ENCODE results near the gene XXYLT1.

The XXYLT1 gene

DNA sequence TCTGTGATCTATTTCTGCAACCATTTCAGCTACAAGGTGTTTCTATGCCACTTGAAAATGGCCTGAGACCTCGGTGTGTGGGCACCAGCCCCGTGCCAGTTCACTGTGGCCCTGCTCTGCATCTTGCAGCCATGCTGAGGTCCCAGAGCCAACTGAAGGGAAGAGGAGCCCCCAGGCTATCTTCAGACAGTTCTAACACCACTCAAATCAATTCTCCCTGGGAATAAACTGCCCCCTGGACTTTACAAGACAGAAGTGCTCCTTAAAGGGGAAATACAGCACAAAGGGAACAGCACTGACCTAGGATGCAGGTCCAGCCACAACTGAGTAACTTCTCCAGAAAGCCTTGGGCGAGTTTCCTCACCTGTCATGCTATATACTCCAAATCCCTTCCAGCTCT is 3.9 kb downstream of the XXYLT1 start:
- DNase-seq (ENCODE audit: low spot score) = no peak

DNA sequence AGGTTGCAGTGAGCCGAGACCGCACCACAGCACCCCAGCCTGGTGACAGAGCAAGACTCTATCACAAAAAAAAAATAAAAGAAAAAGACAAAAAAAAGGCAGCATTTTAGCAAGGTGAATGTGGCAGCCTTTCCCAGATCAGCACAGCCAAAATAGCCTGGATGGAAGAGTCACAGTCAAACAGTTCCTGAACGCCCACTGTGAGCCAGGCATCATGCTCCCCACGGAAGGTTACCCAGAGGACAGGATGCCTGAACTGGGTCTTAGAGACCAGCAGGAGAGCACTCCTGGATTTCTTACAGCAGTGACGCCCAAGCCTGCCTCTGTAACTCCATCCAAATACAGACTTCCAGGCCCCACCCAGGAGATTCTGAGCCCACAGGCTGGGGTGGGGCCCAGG is 4.5 kb downstream of the XXYLT1 start:
- DNase-seq (ENCODE audit: low spot score) = no peak

DNA sequence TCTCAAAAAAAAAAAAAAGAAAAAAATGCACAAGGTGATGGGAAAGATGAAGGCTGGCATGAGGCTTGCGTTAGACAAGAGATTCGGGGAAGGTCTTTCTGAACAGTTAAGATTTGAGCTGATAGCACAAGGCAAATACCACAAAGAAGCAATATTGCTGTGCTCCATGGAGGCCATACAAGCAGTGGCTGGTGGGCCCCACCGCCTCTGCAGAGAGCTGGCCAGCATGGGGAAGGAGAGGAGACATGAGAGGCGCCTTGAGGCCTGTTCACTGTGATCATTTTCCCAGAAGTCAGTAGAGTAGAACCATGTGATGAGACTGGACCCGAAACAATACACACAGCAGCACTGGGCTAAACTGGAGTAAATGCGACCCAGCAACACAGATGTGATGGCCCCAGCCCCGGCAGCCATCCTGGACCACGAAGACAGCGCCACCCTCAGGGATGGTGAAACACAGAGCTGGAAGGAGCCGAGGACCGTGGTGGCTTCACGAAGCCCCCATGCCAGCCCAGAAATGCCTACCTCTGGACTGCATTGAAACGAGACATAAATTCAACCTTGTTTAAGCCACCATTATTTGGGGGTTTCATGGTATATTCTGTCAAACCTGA is 5.5 kb downstream of the XXYLT1 start:
- no peak for DNase-seq (ENCODE audit: low spot score)

DNA sequence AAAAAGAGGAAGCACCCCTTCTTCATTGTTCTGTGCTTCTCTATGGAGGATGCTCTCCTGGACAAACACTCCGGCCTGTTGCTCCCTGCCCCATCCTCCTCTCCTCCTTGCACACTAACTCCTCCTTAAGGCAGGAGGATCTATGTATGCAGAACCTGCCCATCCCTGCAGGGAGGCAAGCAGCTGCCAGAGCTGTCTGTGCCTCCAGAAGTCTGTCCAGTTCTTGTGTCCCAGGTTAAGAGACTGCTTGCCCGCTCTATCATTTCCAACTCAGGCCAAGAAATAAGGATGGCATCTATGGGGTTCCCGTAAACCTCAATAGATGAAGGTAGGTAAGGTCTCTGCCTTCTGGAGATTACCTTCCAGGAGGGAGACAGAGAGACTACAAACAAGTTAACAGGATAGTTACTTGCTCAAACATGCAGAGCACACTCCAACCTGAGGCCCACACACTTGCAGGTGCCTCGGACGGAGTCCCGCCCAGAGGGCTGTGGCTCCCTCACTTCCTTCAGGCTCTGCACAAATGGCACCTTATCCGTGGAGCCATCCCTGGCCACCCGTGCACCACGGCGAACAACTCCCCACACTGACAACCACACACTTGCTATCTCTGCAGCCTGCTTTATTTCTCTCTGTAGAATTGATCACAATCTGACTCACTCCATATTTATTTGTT is 6.9 kb downstream of the XXYLT1 start:
- DNase-seq (ENCODE audit: low spot score) = no peak

DNA sequence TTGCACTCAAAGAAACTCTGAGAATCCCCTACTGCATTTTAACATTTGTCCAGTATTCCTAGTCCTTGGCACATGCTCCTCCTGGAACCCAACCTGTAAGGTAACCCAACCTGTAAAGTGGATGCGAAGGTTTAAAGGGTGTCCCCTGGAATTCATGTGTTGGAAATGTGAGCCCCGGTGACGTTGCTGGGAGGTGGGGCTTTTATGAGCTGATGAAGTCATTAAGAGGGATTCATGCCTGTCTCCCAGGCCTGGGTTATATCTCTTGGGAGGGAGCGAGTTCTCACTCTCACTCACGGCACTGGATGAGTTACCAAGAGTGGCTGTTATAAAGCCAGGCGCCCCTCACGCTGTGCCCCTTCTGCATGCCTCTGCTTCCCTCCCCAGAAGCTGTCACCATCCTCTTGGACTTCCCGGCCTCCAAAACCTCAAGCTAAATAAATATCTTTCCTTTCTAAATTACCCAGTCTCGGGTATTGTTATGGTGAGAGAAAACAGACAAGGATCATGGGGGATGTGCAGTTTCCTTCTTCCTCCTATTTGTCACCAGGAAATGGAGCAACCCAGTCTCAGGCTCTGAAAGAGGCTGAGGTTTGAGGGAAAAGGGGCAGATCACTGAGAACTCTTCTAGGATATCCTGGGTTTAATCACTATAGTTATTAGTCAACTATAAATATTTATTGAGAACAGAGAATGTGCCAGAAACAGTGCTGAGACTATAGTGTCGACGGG is 7.6 kb downstream of the XXYLT1 start:
- no peak for DNase-seq (ENCODE audit: low spot score)

DNA sequence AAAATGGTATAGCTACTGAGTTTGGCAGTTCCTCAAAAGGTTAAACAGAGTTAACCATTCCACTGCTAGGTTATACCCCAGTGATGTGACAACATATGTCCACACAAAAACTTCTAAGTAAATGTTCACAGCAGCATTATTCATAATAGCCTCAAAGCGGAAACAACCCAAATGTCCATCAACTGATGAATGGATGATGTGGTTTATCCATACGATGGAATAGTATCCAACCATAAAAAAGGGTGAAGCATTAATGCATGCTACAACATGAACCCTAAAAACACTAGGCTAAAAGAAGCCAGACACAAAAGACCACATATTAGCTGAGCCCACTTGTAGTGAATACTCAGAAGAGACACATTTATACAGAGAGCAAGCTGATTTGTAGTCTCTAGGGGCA is 9.0 kb downstream of the XXYLT1 start:
- DNase-seq (ENCODE audit: low spot score) = no peak

DNA sequence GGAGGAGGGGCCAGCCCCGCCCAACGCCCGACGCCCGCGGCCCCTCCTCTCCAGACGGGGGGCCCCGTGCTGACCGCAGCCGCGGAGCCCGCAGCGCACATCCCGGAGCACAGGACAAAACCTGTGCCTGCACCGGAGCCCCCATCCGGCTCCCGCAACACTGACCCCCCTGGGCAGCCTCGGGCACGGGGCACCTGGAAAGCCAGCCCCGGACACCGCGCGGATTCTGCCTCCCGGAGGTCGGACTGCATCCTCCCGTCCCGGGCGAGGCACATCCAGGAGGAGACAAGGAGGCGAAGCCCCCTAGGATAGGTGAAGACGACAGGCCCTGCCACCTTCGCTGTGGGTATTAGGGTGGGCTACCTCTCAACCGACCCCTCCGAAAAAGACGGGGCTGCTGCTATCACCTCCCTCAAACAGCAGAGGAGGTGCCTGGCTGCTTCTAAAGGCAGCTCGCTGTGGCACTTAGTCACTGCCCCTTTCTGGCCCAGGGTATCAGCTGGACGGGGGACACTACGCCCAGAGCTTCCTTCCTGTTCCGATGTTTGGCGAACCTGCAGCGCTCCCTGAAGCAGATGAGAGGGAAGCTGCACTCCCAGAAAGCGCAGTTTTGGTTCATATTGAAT is 10.6 kb downstream of the XXYLT1 start:
- DNase-seq (ENCODE audit: low spot score) = no peak

DNA sequence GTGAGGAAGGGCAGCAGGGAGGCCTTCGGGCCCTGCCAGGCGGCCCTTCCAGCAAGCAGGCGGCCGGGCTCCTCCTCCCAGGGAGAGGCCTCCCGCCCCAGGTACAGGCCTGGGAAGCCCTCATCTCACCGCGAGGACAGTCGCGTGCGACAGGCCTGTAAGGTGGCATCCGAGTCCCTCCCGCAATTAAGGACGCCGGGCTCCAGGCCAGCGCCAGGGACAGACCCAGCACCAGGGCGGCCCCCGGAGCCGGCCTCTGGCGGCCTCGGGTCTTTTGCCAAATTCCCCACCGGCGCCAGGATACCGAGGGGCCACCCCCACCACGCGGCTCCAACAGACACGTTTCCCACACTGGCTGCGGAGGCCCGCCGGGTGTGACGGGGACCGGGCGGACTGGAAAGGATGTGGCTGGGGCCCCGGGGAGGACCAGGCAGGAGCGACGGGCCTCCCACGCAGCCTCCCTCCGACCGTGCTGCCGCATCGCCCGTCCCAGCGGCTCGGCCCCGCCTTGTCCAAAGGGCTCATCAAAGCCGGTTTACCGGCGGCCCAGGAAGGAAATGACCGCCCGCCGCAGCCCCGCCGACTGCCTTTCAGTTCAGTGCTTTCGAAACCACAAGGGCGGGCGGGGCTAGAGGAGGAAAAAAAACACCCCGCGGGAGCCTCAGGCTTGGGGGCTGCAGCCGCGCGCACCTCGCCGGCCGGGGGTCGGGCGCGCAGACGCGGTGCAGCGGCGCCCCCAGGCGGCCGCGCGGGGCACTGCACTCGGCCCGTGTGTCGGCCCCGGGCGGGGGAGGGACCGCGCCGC is 11.3 kb downstream of the XXYLT1 start:
- DNase-seq (ENCODE audit: low spot score) = peak; percentile 77

DNA sequence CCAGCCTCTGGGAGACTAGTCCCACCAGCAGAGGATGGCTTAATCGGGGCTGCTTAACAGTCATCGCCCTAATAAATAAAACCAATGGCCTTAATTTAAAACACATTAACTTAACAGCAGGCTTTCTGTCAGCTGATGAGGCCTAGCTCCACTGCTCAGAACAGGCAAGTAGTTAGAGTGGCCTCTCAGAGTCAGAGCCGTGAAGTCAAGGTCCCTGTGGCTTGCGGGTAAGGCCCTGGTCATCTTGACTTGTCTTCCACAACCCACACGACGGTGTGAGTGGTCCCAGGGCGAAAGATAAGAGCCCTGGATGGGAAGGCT is 11.8 kb downstream of the XXYLT1 start:
- DNase-seq (ENCODE audit: low spot score) = peak; percentile 12

DNA sequence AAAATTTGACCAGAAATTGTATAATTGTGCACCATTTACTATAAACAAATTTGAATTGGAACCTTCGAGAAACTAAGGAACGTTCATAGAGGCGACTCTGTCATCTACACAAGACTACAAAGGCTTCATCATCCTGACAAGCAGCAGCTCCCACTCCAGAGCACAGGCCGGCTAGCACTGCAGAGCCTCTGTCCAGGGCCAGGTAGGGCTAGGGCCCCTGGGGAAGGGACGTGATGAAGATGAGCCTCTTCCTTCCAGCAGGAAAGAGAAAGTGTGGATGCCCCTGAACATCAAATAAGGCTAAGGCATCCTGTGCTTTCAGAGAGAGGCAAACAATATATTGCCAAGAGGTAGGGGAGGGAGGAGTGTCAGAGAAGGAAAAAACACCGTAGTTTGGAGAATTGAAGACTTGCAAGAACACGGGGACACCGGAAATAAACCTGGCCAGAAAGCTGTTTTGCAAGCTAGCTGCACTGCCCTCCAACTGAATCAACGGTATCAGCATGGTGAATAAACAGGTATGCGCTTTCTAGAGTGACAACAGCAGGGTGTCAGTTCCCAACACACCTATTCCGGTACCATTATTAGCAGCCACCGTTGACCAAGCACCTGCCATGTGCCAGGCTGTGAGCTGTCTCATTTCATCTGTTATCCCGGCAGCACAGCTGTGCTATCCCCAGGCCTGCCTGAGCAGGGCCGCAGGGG is 12.4 kb downstream of the XXYLT1 start:
- no peak for DNase-seq (ENCODE audit: low spot score)

DNA sequence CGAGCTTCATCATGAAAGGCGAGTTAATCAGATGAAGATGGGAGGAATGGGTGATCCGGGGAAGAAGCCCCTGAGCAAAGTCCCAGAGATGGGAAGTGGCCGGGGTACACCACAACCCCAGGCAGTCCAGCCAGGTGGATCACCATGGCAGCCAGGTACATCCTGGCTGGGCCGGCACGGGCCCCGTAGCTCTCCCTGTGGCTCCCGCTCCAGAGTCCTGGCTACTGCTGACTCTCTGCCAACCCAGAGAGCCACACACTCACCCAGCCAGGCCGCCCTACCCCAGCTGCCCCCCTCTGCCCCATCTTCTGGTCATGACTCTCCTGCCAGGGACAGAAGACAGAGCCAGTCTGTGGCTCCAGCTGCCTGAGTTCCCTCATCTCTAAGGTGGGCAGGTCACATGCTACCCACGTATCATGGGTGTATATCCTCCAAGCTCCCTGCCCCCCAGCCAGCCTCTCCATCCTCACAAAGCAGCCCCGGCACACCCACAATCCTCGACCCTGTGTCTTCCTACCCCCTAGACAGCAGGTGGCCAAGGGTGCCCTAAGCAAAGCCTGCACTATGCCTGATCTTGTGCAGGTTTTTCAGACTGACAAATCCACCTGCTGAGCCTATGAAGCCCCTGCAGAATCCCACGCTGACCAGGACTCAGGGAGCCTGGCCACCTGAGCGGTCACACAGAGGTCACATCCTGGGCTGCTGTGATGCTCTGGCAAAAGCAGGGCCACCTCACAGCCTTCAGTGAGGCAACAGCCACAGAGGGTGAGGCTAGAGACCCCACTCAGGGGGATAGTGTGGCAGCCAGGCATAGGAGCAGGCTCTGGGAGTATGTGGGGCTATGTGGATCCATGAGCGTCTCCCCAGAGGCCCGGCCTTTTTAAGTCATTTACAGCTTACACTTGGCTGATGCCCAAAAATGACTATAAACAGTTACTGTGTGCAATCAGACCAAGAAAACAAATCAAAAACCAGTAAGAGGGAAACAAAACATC is 13.2 kb downstream of the XXYLT1 start:
- no peak for DNase-seq (ENCODE audit: low spot score)

DNA sequence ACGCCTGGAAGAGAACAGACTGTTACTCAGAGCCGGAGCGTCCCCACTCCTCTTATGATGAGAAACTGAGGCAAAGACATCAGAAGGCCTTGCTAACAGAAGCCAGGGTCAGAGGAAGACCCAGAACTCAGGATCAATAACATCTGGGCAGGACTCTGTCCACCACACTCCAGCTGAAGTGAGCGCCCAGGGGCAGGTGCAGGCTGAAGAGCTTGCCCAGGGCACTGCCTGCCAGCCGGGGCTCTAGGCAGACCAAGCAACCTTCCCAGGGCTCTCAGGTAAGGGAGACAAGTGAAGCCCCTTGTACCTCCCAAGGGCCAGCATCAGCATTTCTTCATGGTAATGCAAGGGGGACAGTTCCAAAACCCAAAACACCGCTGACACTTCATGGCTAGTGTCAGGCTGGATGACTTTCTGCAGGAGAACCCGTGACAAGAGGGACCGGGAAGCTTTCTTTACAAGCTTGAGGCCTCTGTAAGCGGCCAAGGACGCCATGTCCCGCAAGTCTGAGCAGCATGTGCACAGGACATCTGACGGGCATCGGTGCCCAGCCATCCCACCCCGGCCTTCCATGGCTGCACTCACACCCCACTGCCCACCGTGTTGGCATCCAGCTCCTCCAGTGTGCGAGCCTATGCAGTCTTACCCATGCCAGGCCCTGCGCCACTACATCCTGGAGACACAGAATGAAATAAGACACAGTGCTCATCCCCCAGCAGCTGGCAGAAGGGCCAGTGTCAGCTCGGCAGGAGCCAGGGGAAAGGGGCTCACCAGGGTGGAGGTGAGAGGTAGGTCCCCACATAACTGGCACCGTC is 14.1 kb downstream of the XXYLT1 start:
- DNase-seq (ENCODE audit: low spot score) = no peak

DNA sequence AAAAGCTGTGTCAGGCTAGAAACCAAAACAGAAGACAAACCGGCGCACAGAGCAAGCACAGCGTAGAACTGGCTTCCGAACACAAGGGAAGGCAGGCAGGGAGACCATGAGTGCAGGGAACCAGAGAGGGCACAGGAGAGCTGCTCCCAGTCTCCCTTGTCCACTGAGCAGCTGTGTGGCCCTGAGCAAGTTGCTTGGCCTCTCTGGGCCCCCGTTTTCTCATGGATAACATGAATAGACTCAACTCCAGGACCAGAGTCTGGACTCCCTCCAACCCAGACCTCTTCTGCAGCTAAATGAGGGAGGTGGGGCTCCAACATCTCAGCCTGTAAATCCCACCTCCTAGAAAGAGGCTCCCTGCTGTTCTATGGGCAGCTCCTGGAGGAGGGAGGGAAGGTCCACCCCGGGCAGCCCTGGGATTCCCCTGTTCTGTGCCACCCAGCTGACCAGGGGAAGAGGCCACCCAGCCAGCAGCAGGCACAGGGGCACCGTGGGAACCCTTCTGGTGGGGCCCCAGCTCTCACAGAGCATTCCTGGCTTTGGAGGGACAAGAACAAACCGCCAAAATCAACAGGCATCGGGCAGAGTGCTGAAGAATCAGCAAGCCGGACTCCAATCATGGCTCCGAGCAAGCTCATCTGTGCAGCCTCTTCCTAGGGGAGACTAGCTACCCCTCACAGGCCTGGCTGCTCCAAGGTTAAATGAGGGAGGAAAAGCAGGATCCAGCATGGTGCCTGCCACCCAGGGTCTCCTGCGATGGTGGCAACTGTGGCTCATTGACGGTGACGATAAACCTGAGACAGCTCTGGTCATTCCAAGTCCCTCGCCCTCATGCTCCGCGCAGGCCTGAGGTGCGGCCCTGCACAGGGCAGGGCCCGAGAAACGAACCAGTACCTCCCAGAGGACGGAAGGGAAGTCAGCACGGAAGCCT is 15.1 kb downstream of the XXYLT1 start:
- no peak for DNase-seq (ENCODE audit: low spot score)

DNA sequence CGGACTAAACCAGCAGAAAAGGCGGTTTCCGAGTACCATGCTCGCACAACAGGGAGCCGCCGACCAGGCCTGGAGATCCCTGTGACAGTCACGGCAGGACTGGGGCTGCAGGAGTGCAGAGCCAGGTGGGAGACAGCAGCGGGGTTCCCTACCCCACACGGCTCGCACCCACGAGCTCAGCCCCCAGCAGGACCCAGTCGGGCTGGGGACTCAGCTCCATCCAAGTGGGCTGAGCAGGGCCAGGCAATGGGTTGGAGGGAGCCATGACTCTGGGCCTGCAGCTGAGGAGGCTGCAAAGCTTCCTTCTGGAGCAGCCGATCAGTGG is 15.8 kb downstream of the XXYLT1 start:
- no peak for DNase-seq (ENCODE audit: low spot score)

DNA sequence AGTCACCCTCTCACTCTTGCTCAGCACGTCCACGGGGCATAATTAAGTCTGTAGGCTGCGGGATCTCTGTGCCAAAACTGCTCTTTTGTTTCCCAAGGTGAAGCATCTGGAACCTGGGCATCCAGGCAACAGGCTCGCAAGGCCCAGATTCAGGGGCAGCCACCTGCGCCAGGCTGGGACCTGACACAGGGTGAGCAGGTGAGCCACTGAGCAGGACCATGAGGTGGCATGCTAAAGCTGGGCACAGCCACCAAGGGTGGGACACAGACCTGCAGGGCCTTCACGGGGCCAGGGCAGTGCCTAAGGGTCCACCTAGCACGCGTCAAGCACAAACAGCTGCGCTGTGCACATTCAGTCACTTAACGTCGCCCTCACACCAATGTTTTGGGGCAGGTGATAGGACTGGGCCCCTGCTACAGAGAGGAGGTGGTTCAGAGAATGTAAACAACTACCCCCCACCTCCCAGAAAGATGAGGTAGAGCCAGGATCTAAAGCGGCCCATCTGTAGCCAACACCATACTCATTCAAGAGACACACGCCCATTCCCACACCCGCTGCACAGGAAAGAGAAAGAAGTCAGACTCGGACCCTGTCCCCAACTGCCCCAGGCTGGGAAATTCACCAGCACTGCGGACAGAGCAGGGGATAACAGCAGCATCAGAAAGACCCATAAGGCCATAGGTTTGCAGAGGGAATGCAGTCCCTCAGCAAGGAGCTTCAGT is 16.3 kb downstream of the XXYLT1 start:
- DNase-seq (ENCODE audit: low spot score) = no peak

DNA sequence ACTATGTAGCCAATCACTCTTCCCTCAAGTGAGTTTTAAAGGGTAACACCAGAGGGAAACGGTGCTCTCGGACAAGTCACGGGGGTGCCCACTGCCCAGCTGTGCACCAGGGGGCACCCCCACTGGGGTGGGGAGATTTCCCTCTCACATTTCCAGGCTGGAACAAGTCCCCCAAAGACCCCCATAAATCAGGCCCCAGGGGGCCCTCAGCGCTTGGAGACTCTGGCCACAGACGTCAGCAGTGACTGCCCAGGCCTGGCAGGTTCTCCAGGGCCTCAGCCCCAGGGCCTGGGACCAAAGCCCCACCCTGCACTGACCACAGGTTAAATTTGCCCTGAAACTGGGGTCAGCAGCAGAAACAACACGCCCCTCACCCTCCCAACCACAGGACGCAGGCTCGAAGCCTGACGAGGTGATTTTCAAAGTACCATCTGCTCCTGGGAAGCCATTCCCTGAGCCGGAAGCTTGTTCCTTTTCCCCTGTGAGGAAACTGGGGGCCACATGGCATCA is 17.0 kb downstream of the XXYLT1 start:
- no peak for DNase-seq (ENCODE audit: low spot score)

DNA sequence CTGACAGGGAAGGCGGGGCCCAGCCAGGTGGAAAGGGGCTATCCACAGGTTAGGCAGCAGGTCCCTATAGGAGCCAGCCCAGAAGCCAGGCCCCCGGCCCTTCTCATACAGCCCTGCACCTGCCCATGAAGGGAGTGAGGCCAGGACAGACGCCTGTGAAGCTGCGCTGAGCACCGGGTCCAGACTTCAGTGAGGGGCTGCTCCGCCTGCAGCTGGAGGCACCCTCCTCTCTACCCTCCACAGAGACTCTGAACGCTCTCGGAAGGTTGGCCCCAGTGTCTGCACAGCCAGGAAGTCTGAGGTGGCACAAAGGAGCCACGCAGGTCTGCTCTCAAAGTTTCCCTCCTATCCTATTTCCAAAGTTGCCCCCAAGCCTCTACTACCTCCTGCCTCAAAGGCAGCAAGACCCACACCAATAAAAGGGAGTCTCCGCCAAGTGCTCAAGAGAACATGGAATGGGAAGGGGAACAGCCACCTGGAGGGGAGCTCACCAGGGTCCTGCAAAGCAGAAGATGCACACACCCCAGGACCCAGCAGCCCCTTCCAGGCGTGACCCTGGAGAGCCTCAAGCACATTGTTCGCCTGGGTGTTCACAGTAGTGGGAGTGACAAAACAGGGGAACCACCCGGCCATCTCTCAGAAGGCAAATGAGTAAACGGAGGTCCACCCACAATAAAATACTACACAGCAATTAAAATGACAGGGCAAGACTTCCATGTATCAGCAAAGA is 19.5 kb downstream of the XXYLT1 start:
- no peak for DNase-seq (ENCODE audit: low spot score)
